Stimulated activated CD4-positive, alpha-beta T cell treated with anti-CD3 and anti-CD28 coated beads, Interleukin-12 subunit alpha, Interleukin-12 subunit beta, amount 100 ng/mL, for 24 hours (primary cell): ENCODE measurements around the gene KIAA1671.
A peak's percentile ranks its signal among the peaks of the same experiment; 100 is the strongest.

Experiments used
- DNase-seq, 2 experiments: peaks; one replicate each; pipeline ENCODE4 v3.0.0-alpha.2; 2020; ENCODE audit warnings: low read depth in 2 of 2

Gene KIAA1671

GRCh38 chr22:25068707-25069106, 116.2 kb downstream of the KIAA1671 start:
- peak in 1 of 2 experiments; percentile 42 for DNase-seq

DNA sequence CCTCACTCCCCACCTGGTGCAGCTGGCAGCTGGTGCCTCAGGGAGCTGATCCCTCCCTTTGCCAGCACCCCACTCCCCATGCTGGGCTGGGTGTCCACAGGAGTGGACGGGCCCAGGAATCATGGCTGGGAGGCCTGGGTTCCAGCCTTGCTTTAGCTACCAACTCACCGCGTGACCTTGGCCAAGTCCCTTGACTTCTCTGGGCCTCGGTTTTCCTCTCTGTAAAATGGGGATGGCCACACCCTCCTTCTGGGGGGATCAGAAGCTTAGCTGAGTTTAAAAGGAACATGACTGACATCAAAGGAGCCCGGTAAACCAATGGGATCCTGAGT, 116.9 kb downstream of the KIAA1671 start:
- DNase-seq = no peak

DNA sequence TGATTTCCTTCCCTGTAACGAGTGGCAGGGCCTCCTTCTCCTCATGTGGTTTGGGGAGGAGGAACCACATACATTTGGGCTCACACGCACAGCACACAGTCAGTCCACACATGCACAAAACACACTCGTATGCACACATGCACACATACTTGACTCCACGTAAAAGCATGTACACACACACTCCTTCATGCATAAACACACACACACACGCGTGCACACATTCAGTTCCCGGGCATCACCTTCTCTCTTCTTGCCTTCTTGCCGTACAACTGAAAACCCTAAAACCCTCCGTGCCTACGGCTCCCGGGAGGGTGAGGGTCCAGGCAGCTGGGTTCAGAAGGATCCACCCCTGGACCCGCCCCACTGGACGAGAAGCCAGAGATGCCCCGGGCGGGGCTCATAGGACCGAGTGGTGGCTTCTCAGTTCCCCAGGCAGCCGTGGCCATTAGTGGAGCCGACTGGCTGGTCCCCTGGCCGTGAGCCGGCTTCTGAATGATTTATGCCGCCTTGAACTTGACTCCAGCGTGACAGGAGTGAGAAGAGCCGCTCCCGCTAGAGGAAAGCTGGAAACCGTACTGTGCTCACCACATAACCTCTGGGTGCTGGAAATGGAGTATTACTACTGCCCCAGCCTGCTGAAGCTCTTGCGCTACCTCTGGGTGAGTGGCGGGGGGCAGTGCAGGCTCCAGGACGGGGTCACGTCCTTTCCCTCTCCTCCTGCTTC, 117.4 kb downstream of the KIAA1671 start:
- DNase-seq = no peak

DNA sequence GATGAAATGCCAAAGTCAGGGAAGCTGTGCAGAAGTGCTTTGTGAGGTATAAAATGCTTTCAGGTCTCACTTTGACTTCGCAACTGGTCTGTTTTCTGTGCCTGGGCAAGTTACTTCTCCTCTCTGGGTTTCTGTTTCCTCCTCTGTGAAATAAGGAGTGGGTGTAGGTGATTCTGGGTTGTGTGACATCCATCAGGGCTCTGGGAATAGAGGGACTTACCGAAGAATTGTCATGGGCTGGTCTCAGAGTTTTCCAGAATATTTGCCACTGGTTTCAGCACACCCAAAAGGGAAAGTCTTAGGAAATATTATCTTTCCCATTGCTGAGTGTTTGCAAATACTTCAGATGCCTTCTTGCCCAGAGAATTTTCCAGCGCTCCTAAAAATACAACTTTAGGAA, 118.4 kb downstream of the KIAA1671 start:
- no peak for DNase-seq

DNA sequence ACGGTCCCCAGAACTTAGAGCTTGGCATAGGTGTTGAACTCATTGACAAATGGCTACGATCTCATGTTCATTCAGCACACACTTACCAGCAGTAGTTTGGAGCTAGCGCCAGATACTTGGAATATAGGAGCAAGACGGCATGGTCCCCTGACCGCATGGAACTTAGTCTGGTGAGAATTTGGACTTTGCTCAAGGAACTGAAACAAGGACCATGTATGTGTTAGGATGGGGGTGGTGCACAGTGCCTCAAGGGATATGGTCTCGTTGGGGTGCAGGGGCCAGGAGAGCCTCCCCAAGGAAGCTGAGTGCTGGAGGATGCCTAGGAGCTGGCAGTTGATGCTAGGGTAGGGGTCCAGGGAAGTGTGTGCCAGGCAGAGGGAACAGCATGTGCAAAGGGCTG, 119.2 kb downstream of the KIAA1671 start:
- no peak for DNase-seq

DNA sequence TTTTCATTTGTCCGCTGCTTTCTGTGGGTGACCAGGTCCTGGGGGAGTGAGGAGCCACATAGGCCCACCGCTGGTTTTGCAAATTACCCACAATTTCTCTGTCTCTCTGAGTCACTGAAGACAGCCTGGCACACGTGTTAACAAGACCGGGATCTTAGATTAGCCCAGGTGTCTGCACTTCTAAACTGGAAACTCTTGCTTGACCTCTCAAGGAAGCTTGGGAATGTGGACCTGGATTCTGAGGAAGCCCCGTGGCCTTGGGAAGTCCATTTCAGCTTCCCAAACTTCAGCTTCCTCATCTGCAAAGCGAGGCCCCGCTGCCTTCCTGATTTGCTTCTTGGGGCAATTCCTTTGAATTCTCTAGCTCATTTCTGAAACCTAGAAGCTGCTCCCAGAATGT, 119.9 kb downstream of the KIAA1671 start:
- DNase-seq = no peak

GRCh38 chr22:25076336-25076735, 123.8 kb downstream of the KIAA1671 start:
- peak; percentile 47 to 63 for DNase-seq

GRCh38 chr22:25077056-25077455, 124.5 kb downstream of the KIAA1671 start:
- DNase-seq = no peak

GRCh38 chr22:25077964-25078363, 125.4 kb downstream of the KIAA1671 start:
- no peak for DNase-seq

DNA sequence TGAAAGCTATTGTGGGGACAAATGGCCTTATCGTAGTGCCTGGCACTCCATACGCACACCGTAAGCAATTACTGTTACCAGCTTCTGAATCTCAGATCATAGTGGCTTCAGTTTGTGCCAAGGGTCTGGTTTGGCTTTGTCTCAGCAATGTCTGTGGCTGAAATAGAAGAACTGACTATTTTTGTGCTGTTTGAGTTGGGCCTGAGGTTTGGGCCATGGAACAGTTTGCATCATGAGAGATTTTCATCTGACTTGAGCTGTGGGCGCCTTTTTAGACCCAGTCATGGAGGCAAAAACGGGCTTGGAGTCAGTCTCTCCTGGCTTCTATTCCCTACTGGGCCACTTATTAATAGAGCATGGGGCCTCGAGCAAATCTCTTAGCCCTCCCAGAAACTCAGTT, 126.1 kb downstream of the KIAA1671 start:
- DNase-seq = no peak

DNA sequence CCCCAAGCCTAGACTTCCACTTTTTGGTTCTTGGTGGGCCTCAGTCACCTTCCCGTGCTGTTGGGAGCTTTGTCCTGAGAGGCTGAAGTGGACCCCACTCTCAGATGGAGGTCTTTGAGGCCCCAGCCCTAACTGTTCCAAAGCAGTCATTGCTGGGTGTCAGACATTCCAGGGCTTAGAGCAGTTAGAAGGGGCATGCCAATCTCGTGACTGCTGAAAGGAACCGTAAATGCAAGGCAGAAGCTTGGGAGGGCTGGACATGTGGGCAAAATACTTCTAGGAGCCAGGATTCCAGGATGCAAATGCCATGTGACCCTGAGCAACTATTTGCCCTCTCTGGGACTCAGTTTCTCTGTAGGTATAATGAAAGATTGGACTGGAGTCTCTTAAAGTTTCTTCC, 128.3 kb downstream of the KIAA1671 start:
- DNase-seq = no peak

GRCh38 chr22:25081409-25081824, 128.9 kb downstream of the KIAA1671 start:
- peak in 1 of 2 experiments; percentile 40 for DNase-seq

DNA sequence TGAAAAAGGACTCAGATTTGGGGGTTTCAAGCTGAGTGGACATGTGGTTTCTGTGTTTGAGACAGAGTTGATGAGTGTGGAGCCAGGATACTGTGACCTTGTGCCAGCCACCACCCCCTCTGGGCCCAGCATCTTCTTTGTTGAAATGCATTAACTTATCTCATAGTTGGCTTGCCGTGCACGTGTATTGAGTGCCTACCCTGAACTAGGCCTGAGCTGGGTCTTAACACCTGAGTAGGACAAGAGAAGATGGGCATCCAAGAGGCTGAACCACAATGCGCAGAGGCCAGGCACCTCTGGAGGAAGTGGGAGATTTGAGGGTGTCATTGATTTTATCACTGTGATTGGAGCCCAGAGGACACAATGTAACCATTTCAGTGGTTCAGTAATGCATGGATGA, 129.6 kb downstream of the KIAA1671 start:
- DNase-seq = no peak

- DNase-seq = no peak
Observed at GRCh38 chr22:25083056-25083806, 130.7 kb downstream of the KIAA1671 start.

DNA sequence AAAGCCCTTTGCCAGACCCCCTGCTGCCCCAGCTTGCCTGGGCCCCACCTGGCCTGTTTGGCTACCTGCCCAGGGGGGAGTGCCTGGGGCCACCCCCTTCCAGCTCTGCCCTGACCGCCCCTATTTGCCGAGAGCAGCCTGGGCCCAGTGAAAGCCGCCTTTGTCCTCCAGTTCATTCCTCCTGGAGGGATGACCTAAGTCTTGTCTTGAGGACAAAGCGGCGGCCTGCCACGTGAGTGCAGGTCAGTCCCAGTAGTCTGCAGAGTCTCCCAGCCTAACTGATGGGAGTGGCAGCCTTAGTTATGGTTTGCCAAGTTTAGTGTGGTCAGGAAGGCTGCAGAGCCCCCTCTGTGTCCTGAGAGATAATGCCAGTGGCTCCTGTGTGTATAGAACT, 131.3 kb downstream of the KIAA1671 start:
- no peak for DNase-seq

GRCh38 chr22:25084405-25085107, 132.0 kb downstream of the KIAA1671 start:
- DNase-seq = no peak

- no peak for DNase-seq
Observed at GRCh38 chr22:25085156-25085555, 132.6 kb downstream of the KIAA1671 start.

DNA sequence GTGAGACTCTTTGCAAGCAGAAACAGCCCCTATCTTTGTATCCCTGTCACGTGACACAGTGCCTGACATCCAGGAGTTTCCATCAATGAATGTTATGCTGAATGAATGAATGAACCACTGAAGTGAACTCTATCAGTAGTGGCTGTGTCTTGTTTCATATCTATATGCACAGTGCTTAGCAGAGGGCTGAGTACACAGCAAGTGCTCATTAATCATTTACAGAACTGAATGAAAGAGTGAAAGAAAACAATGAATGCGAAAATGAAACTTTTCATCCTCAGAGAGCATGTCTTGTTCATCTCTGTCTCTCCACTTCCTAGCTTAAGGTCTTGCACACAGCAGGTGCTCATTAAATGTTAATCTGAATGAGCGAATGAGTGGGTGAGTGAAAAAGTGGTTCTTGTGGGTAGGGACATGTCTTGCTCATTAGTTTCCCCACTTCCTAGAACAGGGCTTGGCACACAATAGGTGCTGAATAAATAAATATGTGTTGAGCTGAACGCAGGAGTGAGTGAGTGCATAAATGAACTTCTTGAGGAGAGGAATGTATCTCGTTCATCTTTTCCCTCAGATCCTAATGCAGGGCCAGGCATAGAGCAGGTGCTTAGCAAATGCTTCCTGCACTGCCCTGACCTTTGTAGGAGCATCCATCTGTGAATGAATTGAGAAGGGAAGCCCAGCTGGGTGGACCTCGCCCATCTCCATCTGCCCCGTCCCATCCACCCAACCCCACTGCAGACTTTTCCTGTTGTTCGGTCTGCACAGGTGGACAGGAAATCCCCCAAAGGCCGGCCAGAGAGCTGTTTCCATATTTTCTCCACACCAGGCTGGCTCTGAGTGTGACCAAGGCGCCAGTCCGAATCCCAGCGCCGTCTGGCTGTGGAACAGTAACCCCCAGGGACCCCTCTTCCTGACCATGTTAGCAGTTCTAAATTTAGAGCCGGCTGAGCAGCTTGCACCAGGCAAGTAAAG, 133.7 kb downstream of the KIAA1671 start:
- DNase-seq = no peak

GRCh38 chr22:25086902-25087282, 134.4 kb downstream of the KIAA1671 start:
- DNase-seq = no peak

GRCh38 chr22:25090225-25090890, 137.8 kb downstream of the KIAA1671 start:
- no peak for DNase-seq

- no peak for DNase-seq
Observed at GRCh38 chr22:25091458-25091857, 138.9 kb downstream of the KIAA1671 start.
